SK-N-SH treated with all-trans-retinoic acid at 6 μM for 48 hours (cell line): Measurements from ENCODE around the gene DNAJC17.

Experiments used
- ATAC-seq: fragments of 200-7000 bp; cut with Tn5 transposase; 3 replicates; pipeline ENCODE4 v1.9.1; 2020; ENCODE audit warnings: mild to moderate bottlenecking, moderate library complexity
- ARNTL ChIP-seq: fragments of 450-650 bp; formaldehyde crosslinking; IDR thresholded peaks from 2 replicates; pipeline ENCODE4 v1.5.0; 2020; ENCODE audit warnings: low read depth, mild to moderate bottlenecking, moderate library complexity, borderline replicate concordance
- BACH2 ChIP-seq: fragments of 250-450 bp; sonication (Bioruptor Pico); IDR thresholded peaks from 2 replicates; pipeline ENCODE4 v1.9.0; 2021; ENCODE audit warnings: mild to moderate bottlenecking, borderline replicate concordance
- CREB5 ChIP-seq: fragments of 250-450 bp; sonication (Bioruptor Pico); IDR thresholded peaks from 2 replicates; pipeline ENCODE4 v1.5.1; 2020; ENCODE audit warnings: low read depth, mild to moderate bottlenecking, moderate library complexity
- CSDC2 ChIP-seq: fragments of 250-450 bp; sonication (Bioruptor Pico); IDR thresholded peaks from 2 replicates; pipeline ENCODE4 v1.5.0; 2020; ENCODE audit warnings: mild to moderate bottlenecking, moderate library complexity
- CSRNP3 ChIP-seq: fragments of 250-450 bp; sonication (Bioruptor Pico); IDR thresholded peaks from 2 replicates; pipeline ENCODE4 v1.5.1; 2021; ENCODE audit warnings: mild to moderate bottlenecking, moderate library complexity
- ESRRG ChIP-seq: fragments of 250-450 bp; sonication (Bioruptor Pico); IDR thresholded peaks from 2 replicates; pipeline ENCODE4 v1.6.1; 2021; ENCODE audit warnings: mild to moderate bottlenecking
- GLIS3 ChIP-seq: fragments of 250-450 bp; sonication (Bioruptor Pico); IDR thresholded peaks from 2 replicates; pipeline ENCODE4 v1.5.0; 2020; ENCODE audit warnings: mild to moderate bottlenecking, moderate library complexity
- ISL1 ChIP-seq: fragments of 250-450 bp; sonication (Bioruptor Pico); IDR thresholded peaks from 2 replicates; pipeline ENCODE4 v2.1.2; 2022; ENCODE audit warnings: mild to moderate bottlenecking, moderate library complexity
- POU6F1 ChIP-seq: fragments of 250-450 bp; sonication (Bioruptor Pico); IDR thresholded peaks from 2 replicates; pipeline ENCODE4 v1.8.0; 2021; ENCODE audit warnings: low read depth, mild to moderate bottlenecking, moderate library complexity, borderline replicate concordance
- RARB ChIP-seq: fragments of 250-450 bp; sonication (Bioruptor Pico); IDR thresholded peaks from 2 replicates; pipeline ENCODE4 v1.8.0; 2021; ENCODE audit warnings: mild to moderate bottlenecking, moderate library complexity
- SNAI2 ChIP-seq: fragments of 250-450 bp; sonication (Bioruptor Pico); IDR thresholded peaks from 2 replicates; pipeline ENCODE4 v1.5.0; 2020; ENCODE audit warnings: mild to moderate bottlenecking, moderate library complexity
- TCF4 ChIP-seq: fragments of 250-450 bp; sonication (Bioruptor Pico); IDR thresholded peaks from 2 replicates; pipeline ENCODE4 v1.8.0; 2021; ENCODE audit warnings: mild to moderate bottlenecking, moderate library complexity, borderline replicate concordance
- ZFP3 ChIP-seq: fragments of 250-450 bp; sonication (Bioruptor Pico); IDR thresholded peaks from 2 replicates; pipeline ENCODE4 v1.5.0; 2020; ENCODE audit warnings: mild to moderate bottlenecking, moderate library complexity
- ZFP30 ChIP-seq: fragments of 450-650 bp; formaldehyde crosslinking; IDR thresholded peaks from 2 replicates; pipeline ENCODE4 v1.5.0; 2022; ENCODE audit warnings: mild to moderate bottlenecking, moderate library complexity
- ZNF565 ChIP-seq: fragments of 450-650 bp; formaldehyde crosslinking; conservative IDR thresholded peaks from 2 replicates; pipeline ENCODE4 v1.5.0; 2020; ENCODE audit warnings: low read depth, mild to moderate bottlenecking, moderate library complexity
- ZNF8 ChIP-seq: fragments of 450-650 bp; formaldehyde crosslinking; IDR thresholded peaks from 2 replicates; pipeline ENCODE4 v1.5.0; 2020; ENCODE audit warnings: mild to moderate bottlenecking, moderate library complexity
- TF ChIP-seq, protein P1 (sequence below): fragments of 250-450 bp; sonication (Bioruptor Pico); IDR thresholded peaks from 2 replicates; pipeline ENCODE4 v1.8.0; 2020; ENCODE audit warnings: mild to moderate bottlenecking, moderate library complexity, borderline replicate concordance

Gene DNAJC17

GRCh38 chr15:40722934-40723333 lies 84.3 kb downstream of the DNAJC17 start:
- no peak for TF ChIP-seq TCF4 (CRISPR knock-in tag)
- no peak for TF ChIP-seq ZNF8 (CRISPR knock-in tag)
- no peak for TF ChIP-seq ZFP3 (CRISPR knock-in tag)
- TF ChIP-seq ISL1 (CRISPR knock-in tag) = no peak
- no peak for TF ChIP-seq BACH2 (CRISPR knock-in tag)
- TF ChIP-seq ZFP30 = no peak
- no peak for TF ChIP-seq SNAI2 (CRISPR knock-in tag)
- TF ChIP-seq ARNTL (CRISPR knock-in tag) = no peak
- TF ChIP-seq ZNF565 (CRISPR knock-in tag) = no peak
- ATAC-seq = no peak

- ATAC-seq = no peak
- no peak for TF ChIP-seq CREB5 (CRISPR knock-in tag)
- TF ChIP-seq GLIS3 = no peak
- no peak for TF ChIP-seq ZNF565 (CRISPR knock-in tag)
- no peak for TF ChIP-seq CSRNP3
- TF ChIP-seq ESRRG (CRISPR knock-in tag) = no peak
Measured at GRCh38 chr15:40722354-40722753, 84.9 kb downstream of the DNAJC17 start.

DNA sequence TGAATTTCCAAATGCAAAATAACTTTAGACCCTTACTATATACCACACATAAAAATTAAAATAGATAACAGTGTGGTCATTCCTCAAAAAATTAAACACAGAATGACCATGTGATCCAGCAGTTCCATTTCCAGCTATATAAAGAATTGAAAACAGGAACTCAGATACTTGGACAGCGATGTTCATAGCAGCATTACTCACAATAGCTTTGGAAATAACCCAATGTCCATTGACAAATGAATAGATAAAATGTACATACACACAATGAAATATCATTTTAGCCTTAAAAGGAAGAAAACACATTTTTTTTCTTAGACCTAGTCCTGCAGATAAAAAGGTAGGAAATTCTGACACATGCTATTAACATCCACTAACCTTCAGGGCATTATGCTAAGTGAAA lies 85.6 kb downstream of the DNAJC17 start:
- TF ChIP-seq RARB (CRISPR knock-in tag) = no peak
- TF ChIP-seq CREB5 (CRISPR knock-in tag) = no peak
- TF ChIP-seq GLIS3 = no peak
- no peak for TF ChIP-seq ZFP3 (CRISPR knock-in tag)
- no peak for TF ChIP-seq ARNTL (CRISPR knock-in tag)
- TF ChIP-seq, protein P1, sequence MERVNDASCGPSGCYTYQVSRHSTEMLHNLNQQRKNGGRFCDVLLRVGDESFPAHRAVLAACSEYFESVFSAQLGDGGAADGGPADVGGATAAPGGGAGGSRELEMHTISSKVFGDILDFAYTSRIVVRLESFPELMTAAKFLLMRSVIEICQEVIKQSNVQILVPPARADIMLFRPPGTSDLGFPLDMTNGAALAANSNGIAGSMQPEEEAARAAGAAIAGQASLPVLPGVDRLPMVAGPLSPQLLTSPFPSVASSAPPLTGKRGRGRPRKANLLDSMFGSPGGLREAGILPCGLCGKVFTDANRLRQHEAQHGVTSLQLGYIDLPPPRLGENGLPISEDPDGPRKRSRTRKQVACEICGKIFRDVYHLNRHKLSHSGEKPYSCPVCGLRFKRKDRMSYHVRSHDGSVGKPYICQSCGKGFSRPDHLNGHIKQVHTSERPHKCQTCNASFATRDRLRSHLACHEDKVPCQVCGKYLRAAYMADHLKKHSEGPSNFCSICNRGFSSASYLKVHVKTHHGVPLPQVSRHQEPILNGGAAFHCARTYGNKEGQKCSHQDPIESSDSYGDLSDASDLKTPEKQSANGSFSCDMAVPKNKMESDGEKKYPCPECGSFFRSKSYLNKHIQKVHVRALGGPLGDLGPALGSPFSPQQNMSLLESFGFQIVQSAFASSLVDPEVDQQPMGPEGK (CRISPR knock-in tag) = no peak
- TF ChIP-seq CSRNP3 = no peak
- TF ChIP-seq SNAI2 (CRISPR knock-in tag) = no peak
- TF ChIP-seq TCF4 (CRISPR knock-in tag) = no peak
- no peak for TF ChIP-seq CSDC2 (CRISPR knock-in tag)
- ATAC-seq = no peak

- no peak for ATAC-seq
- TF ChIP-seq, protein P1 (CRISPR knock-in tag) = no peak
- TF ChIP-seq BACH2 (CRISPR knock-in tag) (no peak), POU6F1 (CRISPR knock-in tag) (no peak)
- TF ChIP-seq, all 23 proteins: peak for 0
Measured at GRCh38 chr15:40716165-40716564, 91.1 kb downstream of the DNAJC17 start.
